OCI-LY3 (cell line): ENCODE results near the gene WAPL.

Experiments
- H2AFZ ChIP-seq: fragments of 200-600, 300-600 bp; shearing (Covaris generic); 2 replicates; pipeline ENCODE4 v1.6.0; 2014; ENCODE audit warnings: antibody characterized with exemption, low read depth, low read length
- H3K27ac ChIP-seq: fragments of 200-600, 300-600 bp; sonication (generic); 2 replicates; pipeline ENCODE4 v1.5.1; 2014; ENCODE audit warnings: mild to moderate bottlenecking, low read length, moderate library complexity, mixed read lengths
- H3K27me3 ChIP-seq: fragments of 200-600, 300-600 bp; sonication (generic); 2 replicates; pipeline ENCODE4 v1.6.1; 2014; ENCODE audit warnings: low read depth, low read length, mixed read lengths
- H3K36me3 ChIP-seq: fragments of 200-600, 300-600 bp; sonication (generic); replicated peaks from 2 replicates; pipeline ENCODE3; 2014; ENCODE audit warnings: low read depth, low read length, mixed read lengths
- H3K4me1 ChIP-seq: fragments of 300-600, 200-600 bp; sonication (generic); 2 replicates; pipeline ENCODE4 v1.6.1; 2014; ENCODE audit warnings: low read length, mixed read lengths
- H3K4me2 ChIP-seq: fragments of 200-600, 300-600 bp; sonication (generic); 2 replicates; pipeline ENCODE4 v1.6.1; 2014; ENCODE audit warnings: low read length, mixed read lengths
- H3K4me3 ChIP-seq: fragments of 300-600, 200-600 bp; sonication (generic); 2 replicates; pipeline ENCODE4 v1.5.1; 2014; ENCODE audit warnings: antibody characterized with exemption, mild to moderate bottlenecking, low read length, moderate library complexity
- H3K79me2 ChIP-seq: fragments of 300-600, 200-600 bp; shearing (Covaris generic); 2 replicates; pipeline ENCODE4 v1.6.1; 2014; ENCODE audit warnings: mild to moderate bottlenecking, low read length, mixed read lengths
- H3K9ac ChIP-seq: fragments of 300-600, 200-600 bp; shearing (Covaris generic); 2 replicates; pipeline ENCODE4 v1.6.0; 2014; ENCODE audit warnings: mild to moderate bottlenecking, low read length, moderate library complexity
- H3K9me3 ChIP-seq: fragments of 200-600, 300-600 bp; shearing (Covaris generic); 2 replicates; pipeline ENCODE4 v1.6.1; 2014; ENCODE audit warnings: low read length, mixed read lengths; ENCODE audit not compliant: insufficient read depth
- H4K20me1 ChIP-seq: fragments of 200-600, 300-600 bp; sonication (generic); 2 replicates; pipeline ENCODE4 v1.6.1; 2016; ENCODE audit warnings: low read length, mixed read lengths; ENCODE audit not compliant: insufficient read depth
- CTCF ChIP-seq: fragments of 200-600, 300-600 bp; sonication (generic); IDR thresholded peaks from 2 replicates; pipeline ENCODE4 v1.5.1; 2014; ENCODE audit warnings: antibody characterized with exemption, low read length, low read depth
- EZH2phosphoT487 ChIP-seq: fragments of 200-600 bp; shearing (Covaris generic); IDR thresholded peaks from 2 replicates; pipeline ENCODE4 v1.6.1; 2018; ENCODE audit warnings: antibody characterized with exemption, mixed run types, low read depth

The WAPL gene

DNA sequence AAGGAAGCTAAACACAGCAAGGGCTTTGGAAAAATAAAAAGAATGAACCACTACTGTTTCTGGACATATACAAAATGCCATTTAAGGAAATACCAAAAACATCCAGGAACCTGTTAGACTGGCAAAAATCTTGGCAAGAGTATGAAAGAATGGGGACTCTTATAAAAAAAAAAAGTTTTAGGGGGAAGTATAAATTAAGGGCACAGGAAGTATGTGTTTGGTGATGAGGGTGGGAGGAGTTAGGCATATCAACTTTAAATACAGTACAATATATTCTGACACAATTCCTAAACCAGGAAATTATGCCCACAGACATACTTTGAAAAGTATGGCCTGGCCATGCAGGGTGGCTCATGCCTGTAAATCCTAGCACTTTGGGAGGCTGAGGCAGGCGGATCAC, 74.2 kb downstream of the WAPL start:
- Histone ChIP-seq H3K4me2 (no peak overlapping the region), H3K27me3 (no peaks in the 10 kb centered on the region), H3K27ac (no peak overlapping the region), H3K36me3 (peaks cover 40% of the 10 kb centered on the region), H4K20me1 (no peaks in the 10 kb centered on the region), H3K4me1 (peaks cover 10% of the 10 kb centered on the region), H2AFZ (no peak overlapping the region), H3K9ac (no peak overlapping the region), H3K79me2 (no peaks in the 10 kb centered on the region), H3K4me3 (no peak overlapping the region), H3K9me3 (no peaks in the 10 kb centered on the region)
- TF ChIP-seq EZH2phosphoT487 (no peak), CTCF (no peak)

DNA sequence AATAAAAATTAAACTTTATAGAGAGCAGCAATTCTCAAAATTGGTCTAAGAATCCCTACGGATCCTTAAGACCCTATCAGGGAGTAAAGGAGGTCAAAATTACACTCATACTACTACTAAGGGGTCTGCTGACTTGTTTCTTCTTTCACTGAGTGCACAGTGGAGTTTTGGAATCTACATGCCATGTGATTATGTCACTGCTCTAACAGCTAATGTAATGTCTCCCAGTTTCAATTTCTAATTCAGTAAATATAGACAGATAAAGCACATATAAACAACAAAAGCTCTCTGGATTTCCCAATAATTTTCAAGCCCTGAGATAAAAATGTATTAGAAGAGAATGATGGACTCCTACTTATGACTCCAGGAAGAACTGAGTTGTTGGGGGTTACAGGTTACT, 74.6 kb downstream of the WAPL start:
- no peak overlapping the region for H3K4me2 ChIP-seq
- TF ChIP-seq EZH2phosphoT487 = no peak
- TF ChIP-seq CTCF = no peak
- no peak overlapping the region for H2AFZ ChIP-seq
- no peak overlapping the region for H3K4me3 ChIP-seq
- no peaks in the 10 kb centered on the region for H3K9me3 ChIP-seq
- no peak overlapping the region for H3K27ac ChIP-seq
- no peak overlapping the region for H3K9ac ChIP-seq
- H3K27me3 ChIP-seq = no peaks in the 10 kb centered on the region
- no peaks in the 10 kb centered on the region for H4K20me1 ChIP-seq
- peaks cover 10% of the 10 kb centered on the region for H3K4me1 ChIP-seq
- H3K36me3 ChIP-seq = peaks cover 39% of the 10 kb centered on the region
- H3K79me2 ChIP-seq = no peaks in the 10 kb centered on the region

- Histone ChIP-seq H4K20me1 (no peaks in the 10 kb centered on the region), H3K79me2 (no peaks in the 10 kb centered on the region), H3K4me3 (no peak overlapping the region), H3K36me3 (peaks cover 35% of the 10 kb centered on the region), H2AFZ (no peak overlapping the region), H3K4me2 (no peak overlapping the region), H3K27ac (no peak overlapping the region), H3K9me3 (no peaks in the 10 kb centered on the region), H3K4me1 (peaks cover 10% of the 10 kb centered on the region), H3K27me3 (no peaks in the 10 kb centered on the region), H3K9ac (no peak overlapping the region)
- TF ChIP-seq EZH2phosphoT487 = no peak
- TF ChIP-seq CTCF = no peak
Measured at GRCh38 chr10:86446440-86446839, 75.2 kb downstream of the WAPL start.

DNA sequence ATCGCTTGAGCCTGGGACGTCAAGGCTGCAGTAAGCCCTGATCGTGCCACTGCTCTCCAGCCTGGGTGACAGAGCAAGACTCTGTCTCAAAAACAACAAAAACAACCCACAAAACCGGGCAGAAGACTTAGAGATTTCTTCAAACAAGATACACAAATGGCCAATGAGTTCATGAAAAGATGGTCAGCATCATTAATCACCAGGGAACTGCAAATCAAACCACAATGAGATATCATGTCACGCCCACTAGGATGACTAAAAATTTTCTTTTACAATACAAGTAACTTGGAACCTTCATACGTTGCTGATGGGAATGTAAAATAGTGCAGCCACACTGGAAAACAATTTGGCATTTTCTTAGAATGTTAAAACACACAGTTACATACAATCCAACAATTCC, 77.7 kb downstream of the WAPL start:
- Histone ChIP-seq H3K79me2 (no peaks in the 10 kb centered on the region), H4K20me1 (no peaks in the 10 kb centered on the region), H3K36me3 (peaks cover 26% of the 10 kb centered on the region), H3K9ac (no peak overlapping the region), H3K4me1 (no peaks in the 10 kb centered on the region; the same call in 1 of the 2 replicates), H3K27me3 (no peaks in the 10 kb centered on the region), H2AFZ (no peak overlapping the region), H3K4me2 (no peak overlapping the region), H3K27ac (no peak overlapping the region), H3K9me3 (no peaks in the 10 kb centered on the region), H3K4me3 (no peak overlapping the region)
- TF ChIP-seq EZH2phosphoT487 (no peak), CTCF (no peak)
